Panc1 (cell line): ENCODE data around the gene RASGEF1B. TPM values are rescaled to one million over a fixed set of nuclear protein-coding genes. Genes with fewer than 3 reads are reported as not detected.
"Not testable (repeated sequence)": the region's sequence is repeated elsewhere in the genome, so short reads cannot be mapped to it uniquely, and the experiment has no call there.

ENCODE experiments used
- ATAC-seq: fragments of 200-7000 bp; cut with Tn5 transposase; 2 replicates; pipeline ENCODE4 v1.9.1; 2020; ENCODE audit warnings: mild to moderate bottlenecking, moderate library complexity
- BruUV-seq: library from RNA; stranded (reverse); fragments of 400-500 nt; replicated peaks from 2 replicates; lab custom pipeline; 2021; lab: Mats Ljungman, UMichigan
- CTCF ChIA-PET: fragments of 300-600 bp; sonication (Branson Sonifier 250); formaldehyde crosslinking; loops from one replicate; lab custom pipeline; 2022; ENCODE audit warnings: antibody characterized with exemption; lab: Charles Lee
- POLR2A ChIA-PET: fragments of 300-600 bp; sonication (Branson Sonifier 250); formaldehyde crosslinking; loops from one replicate; lab custom pipeline; 2022; ENCODE audit warnings: antibody characterized with exemption; lab: Charles Lee
- DNase-seq: peaks from one replicate; pipeline ENCODE4 v3.0.0-alpha.2; 2010; ENCODE audit warnings: low read depth, low spot score
- H3K27ac ChIP-seq: 2 replicates; pipeline ENCODE4 v1.5.1; 2011; ENCODE audit warnings: mild to moderate bottlenecking, low read length, inconsistent platforms
- H3K27me3 ChIP-seq: fragments of 200-500 bp; sonication (Bioruptor generic); 2 replicates; pipeline ENCODE4 v1.6.0; 2014; ENCODE audit warnings: low read length, inconsistent platforms; ENCODE audit not compliant: control insufficient read depth, insufficient read depth
- H3K36me3 ChIP-seq: fragments of 200-500 bp; sonication (Bioruptor generic); 2 replicates; pipeline ENCODE4 v1.5.1; 2014; ENCODE audit warnings: inconsistent platforms, mild to moderate bottlenecking, low read length, moderate library complexity; ENCODE audit not compliant: control insufficient read depth, insufficient read depth
- H3K4me1 ChIP-seq: 2 replicates; pipeline ENCODE4 v1.5.1; 2011; ENCODE audit warnings: inconsistent platforms, mild to moderate bottlenecking, low read length, moderate library complexity; ENCODE audit not compliant: control insufficient read depth, insufficient read depth
- H3K4me3 ChIP-seq, 2 experiments: 2 replicates each; pipeline ENCODE4 v1.5.1; 2011 to 2012; ENCODE audit warnings: low read depth in 2 of 2, low read length in 2 of 2, mild to moderate bottlenecking in 2 of 2, inconsistent platforms in 1 of 2, moderate library complexity in 1 of 2
- H3K9me3 ChIP-seq: fragments of 200-500 bp; sonication (Bioruptor generic); 2 replicates; pipeline ENCODE4 v1.5.1; 2014; ENCODE audit warnings: low read depth, mild to moderate bottlenecking, inconsistent platforms, low read length, moderate library complexity; ENCODE audit not compliant: control insufficient read depth, insufficient read depth
- POLR2AphosphoS5 ChIP-seq: IDR thresholded peaks from 2 replicates; pipeline ENCODE4 v1.6.1; 2012; ENCODE audit warnings: mild to moderate bottlenecking, low read depth, low read length, moderate library complexity
- SIN3A ChIP-seq: IDR thresholded peaks from 2 replicates; pipeline ENCODE4 v1.6.1; 2012; ENCODE audit warnings: low read depth, mild to moderate bottlenecking, low read length, moderate library complexity, borderline replicate concordance; ENCODE audit not compliant: insufficient read depth
- TCF7L2 ChIP-seq: IDR thresholded peaks from 2 replicates; pipeline ENCODE4 v1.6.1; 2011; ENCODE audit warnings: mild to moderate bottlenecking, low read depth, low read length, inconsistent platforms
- in situ Hi-C: cut with HindIII; loops from 2 replicates; pipeline ENCODE4 v1.10.0; 2016; ENCODE audit warnings: low sequenced_read_pairs, low pct_unique_long_range_greater_than_20kb
- intact Hi-C: fragments of 100-400 bp; cut with micrococcal nuclease; formaldehyde crosslinking; loops from one replicate; pipeline ENCODE4 v1.10.0; 2022; ENCODE audit not compliant: unreplicated experiment
- total RNA-seq: library from RNA; stranded (reverse); gene quantifications from one replicate; pipeline ENCODE4 v1.2.1, GENCODE V29; 2021; ENCODE audit not compliant: unreplicated experiment
- TF ChIP-seq, protein P1 (sequence below): fragments of 450-650 bp; IDR thresholded peaks from 2 replicates; pipeline ENCODE4 v1.5.1; 2017; ENCODE audit warnings: mild to moderate bottlenecking
- TF ChIP-seq, protein P2 (sequence below), 2 experiments: IDR thresholded peaks; 2 replicates each; pipeline ENCODE4 v1.6.1; 2011 to 2012; ENCODE audit warnings: low read depth in 2 of 2, control low read depth in 1 of 2, low read length in 1 of 2, mild to moderate bottlenecking in 1 of 2, moderate library complexity in 1 of 2; ENCODE audit not compliant: insufficient read depth in 1 of 2

The RASGEF1B gene
- total RNA-seq, 1 experiment from 2014 or later, result not detected

DNA sequence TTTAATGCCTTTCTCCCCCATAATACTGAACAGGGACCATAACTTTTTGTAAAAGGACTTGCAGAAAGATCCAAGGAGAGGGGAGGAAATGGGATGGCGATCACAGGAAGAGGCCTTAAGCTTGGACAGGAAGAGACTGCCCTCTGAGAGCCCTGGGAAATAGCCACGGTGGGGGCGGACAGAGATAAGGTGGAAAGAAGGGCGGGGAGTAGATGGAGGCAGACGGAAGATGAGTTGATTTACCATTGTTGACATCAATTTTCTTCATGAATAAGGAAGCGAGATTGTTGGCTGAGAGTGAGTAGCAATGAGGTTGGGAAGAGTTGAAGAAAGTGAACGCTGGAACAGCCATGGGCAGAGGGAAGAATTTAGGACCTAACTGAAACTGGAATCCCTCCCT is 63.4 kb downstream of the RASGEF1B start:
- Histone ChIP-seq H3K4me3 (no peak overlapping the region), H3K4me1 (no peaks in the 10 kb centered on the region), H3K27me3 (no peaks in the 10 kb centered on the region; the same call in 1 of the 2 replicates), H3K36me3 (no peaks in the 10 kb centered on the region), H3K9me3 (no peaks in the 10 kb centered on the region), H3K27ac (no peak overlapping the region)
- TF ChIP-seq TCF7L2 (no peak), SIN3A (no peak)
- TF ChIP-seq, protein P1, sequence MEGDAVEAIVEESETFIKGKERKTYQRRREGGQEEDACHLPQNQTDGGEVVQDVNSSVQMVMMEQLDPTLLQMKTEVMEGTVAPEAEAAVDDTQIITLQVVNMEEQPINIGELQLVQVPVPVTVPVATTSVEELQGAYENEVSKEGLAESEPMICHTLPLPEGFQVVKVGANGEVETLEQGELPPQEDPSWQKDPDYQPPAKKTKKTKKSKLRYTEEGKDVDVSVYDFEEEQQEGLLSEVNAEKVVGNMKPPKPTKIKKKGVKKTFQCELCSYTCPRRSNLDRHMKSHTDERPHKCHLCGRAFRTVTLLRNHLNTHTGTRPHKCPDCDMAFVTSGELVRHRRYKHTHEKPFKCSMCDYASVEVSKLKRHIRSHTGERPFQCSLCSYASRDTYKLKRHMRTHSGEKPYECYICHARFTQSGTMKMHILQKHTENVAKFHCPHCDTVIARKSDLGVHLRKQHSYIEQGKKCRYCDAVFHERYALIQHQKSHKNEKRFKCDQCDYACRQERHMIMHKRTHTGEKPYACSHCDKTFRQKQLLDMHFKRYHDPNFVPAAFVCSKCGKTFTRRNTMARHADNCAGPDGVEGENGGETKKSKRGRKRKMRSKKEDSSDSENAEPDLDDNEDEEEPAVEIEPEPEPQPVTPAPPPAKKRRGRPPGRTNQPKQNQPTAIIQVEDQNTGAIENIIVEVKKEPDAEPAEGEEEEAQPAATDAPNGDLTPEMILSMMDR, result no peak
- TF ChIP-seq, protein P2, sequence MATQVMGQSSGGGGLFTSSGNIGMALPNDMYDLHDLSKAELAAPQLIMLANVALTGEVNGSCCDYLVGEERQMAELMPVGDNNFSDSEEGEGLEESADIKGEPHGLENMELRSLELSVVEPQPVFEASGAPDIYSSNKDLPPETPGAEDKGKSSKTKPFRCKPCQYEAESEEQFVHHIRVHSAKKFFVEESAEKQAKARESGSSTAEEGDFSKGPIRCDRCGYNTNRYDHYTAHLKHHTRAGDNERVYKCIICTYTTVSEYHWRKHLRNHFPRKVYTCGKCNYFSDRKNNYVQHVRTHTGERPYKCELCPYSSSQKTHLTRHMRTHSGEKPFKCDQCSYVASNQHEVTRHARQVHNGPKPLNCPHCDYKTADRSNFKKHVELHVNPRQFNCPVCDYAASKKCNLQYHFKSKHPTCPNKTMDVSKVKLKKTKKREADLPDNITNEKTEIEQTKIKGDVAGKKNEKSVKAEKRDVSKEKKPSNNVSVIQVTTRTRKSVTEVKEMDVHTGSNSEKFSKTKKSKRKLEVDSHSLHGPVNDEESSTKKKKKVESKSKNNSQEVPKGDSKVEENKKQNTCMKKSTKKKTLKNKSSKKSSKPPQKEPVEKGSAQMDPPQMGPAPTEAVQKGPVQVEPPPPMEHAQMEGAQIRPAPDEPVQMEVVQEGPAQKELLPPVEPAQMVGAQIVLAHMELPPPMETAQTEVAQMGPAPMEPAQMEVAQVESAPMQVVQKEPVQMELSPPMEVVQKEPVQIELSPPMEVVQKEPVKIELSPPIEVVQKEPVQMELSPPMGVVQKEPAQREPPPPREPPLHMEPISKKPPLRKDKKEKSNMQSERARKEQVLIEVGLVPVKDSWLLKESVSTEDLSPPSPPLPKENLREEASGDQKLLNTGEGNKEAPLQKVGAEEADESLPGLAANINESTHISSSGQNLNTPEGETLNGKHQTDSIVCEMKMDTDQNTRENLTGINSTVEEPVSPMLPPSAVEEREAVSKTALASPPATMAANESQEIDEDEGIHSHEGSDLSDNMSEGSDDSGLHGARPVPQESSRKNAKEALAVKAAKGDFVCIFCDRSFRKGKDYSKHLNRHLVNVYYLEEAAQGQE (IDR thresholded peaks at IDR 0.05; ENCODE audit: insufficient read depth in 1 of 2, low read depth in 2 of 2, low read length in 1 of 2), result no peak
- CTCF ChIA-PET, result no interaction called here
- DNase-seq (no peak), ATAC-seq (no peak)
- BruUV-seq, result no TSS peak
- intact Hi-C loops (loop anchor here (5.0 kb wide), 1 partner anchor 59 kb away; no protein-coding TSS in a partner anchor), in situ Hi-C loops (no loop called here)
- POLR2A ChIA-PET, result no interaction called here

DNA sequence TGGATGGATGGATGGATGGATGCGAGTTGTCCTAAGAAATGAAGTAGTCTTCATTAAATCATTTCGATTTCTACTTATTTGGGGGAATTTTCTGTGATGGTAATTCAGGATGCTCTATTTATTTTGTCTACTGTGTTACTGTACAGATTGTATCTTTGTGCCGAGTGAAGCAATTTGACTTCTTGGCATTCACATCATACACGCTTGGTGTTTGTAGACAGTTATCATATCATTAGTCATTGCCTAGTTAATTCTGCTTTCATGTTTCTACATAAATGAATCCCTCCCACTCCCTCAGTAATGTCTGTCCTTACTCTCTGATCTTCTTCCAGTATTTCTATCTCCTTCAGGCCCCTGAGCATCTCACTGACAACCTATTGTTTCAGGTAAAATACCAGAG is 64.0 kb downstream of the RASGEF1B start:
- DNase-seq (no peak), ATAC-seq (no peak)
- H3K4me3 ChIP-seq, result no peak overlapping the region
- BruUV-seq, result no TSS peak
- no peaks in the 10 kb centered on the region for H3K9me3 ChIP-seq
- CTCF ChIA-PET, result no interaction called here
- H3K27me3 ChIP-seq, result no peaks in the 10 kb centered on the region; the same call in 1 of the 2 replicates
- intact Hi-C loops (loop anchor here (2.0 to 5.0 kb wide), 2 partner anchors 60 to 795 kb away; no protein-coding TSS in a partner anchor), in situ Hi-C loops (no loop called here)
- no peak overlapping the region for H3K27ac ChIP-seq
- no peaks in the 10 kb centered on the region for H3K36me3 ChIP-seq
- TF ChIP-seq, protein P1, result no peak
- TF ChIP-seq SIN3A (no peak), TCF7L2 (no peak), POLR2AphosphoS5 (no peak)
- TF ChIP-seq, protein P2 (IDR thresholded peaks at IDR 0.05; ENCODE audit: insufficient read depth in 1 of 2, low read depth in 2 of 2, low read length in 1 of 2), result no peak
- H3K4me1 ChIP-seq, result no peaks in the 10 kb centered on the region
- POLR2A ChIA-PET, result no interaction called here

DNA sequence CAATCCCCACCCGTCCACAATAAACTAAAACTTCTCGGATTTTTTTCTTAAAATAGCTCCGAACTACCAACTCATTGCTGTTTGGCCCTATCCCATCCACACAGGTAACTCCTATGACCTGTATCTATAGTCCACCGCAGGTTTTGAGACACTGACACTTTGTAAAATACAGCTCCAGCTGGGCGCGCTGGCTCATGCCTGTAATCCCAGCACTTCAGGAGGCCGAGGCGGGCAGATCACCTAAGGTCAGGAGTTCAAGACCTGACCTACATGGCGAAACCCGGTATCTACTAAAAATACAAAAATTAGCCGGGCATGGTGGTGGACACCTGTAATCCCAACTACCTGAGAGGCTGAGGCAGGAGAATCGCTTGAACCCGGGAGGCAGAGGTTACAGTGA is 65.2 kb downstream of the RASGEF1B start:
- not testable (repeated sequence) for ATAC-seq

More for the DNA sequence above, 65.2 kb downstream of the RASGEF1B start:
- H3K36me3 ChIP-seq, CTCF ChIA-PET, H3K4me3 ChIP-seq, POLR2A ChIA-PET, in situ Hi-C loops, DNase-seq, H3K27me3 ChIP-seq, BruUV-seq, H3K9me3 ChIP-seq, H3K27ac ChIP-seq, H3K4me1 ChIP-seq: not testable (repeated sequence)
- intact Hi-C loops, result loop anchor here (1.0 to 5.0 kb wide), 3 partner anchors 61 to 862 kb away; no protein-coding TSS in a partner anchor
